Hematopoietic multipotent progenitor cell treated with erythropoietin and hydrocortisone succinate and interleukin-3 and kit ligand, for 15 days (in vitro differentiated cells): ENCODE data around the gene PLA2G2A.
"Not testable (repeated sequence)": the region's sequence is repeated elsewhere in the genome, so short reads cannot be mapped to it uniquely, and the experiment has no call there.

ENCODE experiments used
- DNase-seq: peaks from one replicate; pipeline ENCODE4 v3.0.0-alpha.2; 2015; ENCODE audit warnings: low spot score

Gene PLA2G2A

DNA sequence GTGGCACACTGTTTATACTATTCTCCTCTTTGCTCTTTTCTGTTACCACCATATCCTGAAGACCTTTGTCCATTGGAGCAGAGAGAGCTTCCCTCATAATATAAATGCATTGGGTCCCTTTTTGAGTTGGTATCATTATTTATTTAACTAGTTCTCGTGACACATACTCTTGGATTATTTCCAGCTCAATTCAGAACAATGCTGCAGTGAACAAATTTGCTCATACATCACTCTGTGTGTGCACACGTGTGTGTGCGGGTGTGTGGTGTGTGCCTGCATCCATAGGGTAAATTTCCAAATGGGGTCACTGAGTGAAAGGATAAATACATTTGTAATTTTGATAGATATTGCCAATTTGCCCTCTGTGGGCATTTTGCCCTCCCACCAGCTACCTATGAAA lies 5.8 kb downstream of the PLA2G2A start:
- DNase-seq: no peak

DNA sequence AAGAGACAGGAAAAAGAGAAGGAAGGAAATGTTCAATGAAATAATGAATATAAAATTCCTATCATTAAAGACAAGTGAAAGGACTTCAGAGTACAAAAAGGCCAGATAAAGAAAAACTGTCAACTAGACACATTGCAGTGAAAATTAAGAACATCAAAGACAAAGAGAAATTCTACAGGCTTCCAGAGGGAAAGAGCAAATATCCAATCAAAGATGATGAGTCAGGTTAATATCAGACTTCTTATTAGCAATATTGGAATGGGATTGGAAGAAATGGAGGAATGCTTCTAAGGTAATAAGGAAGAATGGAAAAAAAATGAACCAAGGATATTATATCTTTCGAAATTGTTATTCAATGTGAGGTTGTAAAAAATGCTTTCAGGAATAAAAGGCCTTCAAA lies 7.8 kb downstream of the PLA2G2A start:
- DNase-seq: no peak

DNA sequence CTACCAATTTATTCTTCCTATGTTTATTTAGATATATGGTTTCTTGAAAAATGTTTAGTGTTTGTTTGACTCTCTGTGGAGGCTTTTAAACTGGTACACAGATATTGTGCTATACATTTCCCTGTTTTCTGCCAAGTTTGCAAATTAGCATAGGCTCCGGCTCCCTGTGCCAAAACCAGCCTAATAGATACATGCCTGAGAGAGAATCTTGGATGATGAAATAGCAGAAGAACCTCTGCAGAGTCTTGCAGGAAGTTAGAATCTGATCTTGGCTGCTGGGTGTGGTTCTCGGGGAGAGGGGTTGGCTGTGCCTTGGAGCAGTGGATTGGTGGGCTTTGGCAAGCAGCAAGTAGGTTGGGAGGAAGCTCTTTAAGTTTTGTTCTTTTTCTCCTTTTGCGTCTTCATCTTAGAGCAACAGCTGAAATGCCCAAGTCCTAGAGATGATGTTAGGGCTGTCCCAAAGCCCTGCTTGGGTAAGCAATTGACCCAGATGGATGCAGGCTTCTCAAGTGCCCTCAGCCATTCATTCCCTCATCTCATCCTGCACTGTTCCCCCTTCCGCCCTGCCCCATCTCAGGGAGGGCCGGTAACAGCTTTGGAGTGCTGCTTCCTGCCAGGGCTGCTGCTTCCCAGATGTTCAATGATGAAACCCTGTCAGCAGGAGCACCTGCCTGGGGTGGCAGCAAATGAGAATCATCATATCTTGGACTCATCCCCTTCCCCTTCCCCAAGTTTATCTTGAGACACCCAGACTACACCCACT lies 9.3 kb downstream of the PLA2G2A start:
- no peak for DNase-seq

DNA sequence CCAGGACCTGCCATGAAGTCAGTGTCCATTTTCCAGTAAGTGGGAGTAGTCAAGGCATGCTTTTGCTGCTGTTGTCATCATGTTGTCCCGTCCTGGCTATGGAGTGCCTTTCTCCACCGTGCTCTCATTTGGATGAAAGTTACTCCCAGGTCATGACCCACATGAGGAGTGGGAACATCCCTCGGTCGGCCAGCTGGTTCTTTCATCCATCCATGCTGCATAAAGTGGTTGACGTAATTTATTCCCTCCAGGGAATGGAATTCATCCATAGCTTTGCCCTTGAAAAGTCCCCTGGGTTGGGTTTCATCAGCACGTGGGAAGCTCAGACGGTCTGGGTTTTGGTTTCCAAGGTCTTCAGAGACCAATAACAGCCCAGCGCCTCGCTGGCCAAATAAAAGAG lies 11.6 kb downstream of the PLA2G2A start:
- DNase-seq: no peak

DNA sequence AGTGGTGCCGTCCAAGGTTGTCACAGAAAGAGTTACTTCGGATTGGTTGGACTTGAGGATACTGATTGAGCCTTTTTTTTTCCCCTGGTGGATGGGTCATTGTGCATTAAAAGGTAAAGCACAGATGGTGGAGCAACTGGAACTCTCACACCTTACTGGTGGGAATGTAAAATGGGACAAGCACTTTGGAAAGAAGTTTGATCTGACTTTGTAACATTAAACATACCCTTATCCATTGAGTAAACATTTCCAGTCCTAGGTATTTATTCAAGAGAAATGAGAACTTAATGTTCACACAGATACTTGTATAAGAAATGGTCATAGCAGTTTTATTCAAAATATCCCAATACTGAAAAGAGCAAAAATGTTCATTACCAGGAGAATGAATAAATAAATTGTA lies 14.9 kb downstream of the PLA2G2A start:
- DNase-seq: no peak

DNA sequence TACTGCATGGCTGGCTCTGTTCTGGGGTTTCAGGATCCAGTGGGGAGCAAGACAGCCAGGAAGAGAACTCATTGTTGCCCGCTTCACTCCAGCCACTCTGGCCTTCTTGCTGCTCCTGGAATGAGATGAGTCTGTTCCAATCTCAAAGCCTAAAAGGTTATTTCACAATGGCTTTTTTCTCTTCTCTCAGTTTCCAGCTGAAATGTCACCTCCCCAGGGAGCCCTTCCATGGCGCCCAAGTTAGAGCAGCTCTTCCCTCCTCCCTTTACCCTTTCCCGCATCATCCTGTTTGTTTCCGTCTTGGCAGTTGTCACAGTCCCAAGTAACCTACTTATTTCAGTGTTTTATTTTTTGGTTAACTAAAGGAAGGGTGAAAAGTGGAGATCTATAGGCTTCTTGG lies 15.8 kb downstream of the PLA2G2A start:
- DNase-seq: no peak

DNA sequence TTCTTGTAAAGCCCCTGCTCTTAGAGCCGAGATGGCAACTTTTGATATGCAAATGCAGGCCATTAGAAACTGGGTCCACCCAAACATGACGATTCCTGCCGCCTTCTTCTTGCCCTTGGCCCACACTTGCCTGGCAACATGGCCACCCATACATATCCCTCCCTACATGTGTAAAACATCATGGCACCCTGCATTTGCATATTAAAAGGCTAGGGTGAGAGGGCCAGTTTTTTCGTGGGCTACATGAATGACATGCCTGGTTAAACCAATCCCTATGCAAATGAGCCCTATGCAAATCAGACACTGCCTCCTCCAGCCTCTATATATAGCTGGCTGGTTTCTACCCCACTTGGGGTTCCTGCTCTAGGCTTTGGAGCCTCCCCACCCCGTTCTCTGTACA lies 18.8 kb downstream of the PLA2G2A start:
- no peak for DNase-seq

DNA sequence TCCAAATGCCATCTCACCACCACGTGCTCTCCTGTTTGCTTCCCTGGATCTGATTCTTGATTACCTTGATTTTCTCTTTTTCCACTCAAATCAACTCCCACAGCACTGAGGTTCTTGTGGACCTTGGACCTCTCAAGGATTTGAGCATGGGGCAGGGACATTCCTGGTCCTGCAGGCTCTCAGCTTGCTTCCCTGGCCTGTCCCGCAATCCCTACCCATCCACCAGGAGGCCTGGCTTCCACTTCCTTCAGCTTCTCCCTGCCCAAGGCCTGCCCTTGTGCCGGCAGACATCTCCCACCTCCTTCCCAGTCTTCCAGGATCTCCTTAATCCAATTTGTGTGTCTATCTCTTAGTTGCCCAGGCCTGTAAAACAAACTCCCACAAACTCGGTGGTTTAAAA lies 21.6 kb downstream of the PLA2G2A start:
- DNase-seq: no peak

DNA sequence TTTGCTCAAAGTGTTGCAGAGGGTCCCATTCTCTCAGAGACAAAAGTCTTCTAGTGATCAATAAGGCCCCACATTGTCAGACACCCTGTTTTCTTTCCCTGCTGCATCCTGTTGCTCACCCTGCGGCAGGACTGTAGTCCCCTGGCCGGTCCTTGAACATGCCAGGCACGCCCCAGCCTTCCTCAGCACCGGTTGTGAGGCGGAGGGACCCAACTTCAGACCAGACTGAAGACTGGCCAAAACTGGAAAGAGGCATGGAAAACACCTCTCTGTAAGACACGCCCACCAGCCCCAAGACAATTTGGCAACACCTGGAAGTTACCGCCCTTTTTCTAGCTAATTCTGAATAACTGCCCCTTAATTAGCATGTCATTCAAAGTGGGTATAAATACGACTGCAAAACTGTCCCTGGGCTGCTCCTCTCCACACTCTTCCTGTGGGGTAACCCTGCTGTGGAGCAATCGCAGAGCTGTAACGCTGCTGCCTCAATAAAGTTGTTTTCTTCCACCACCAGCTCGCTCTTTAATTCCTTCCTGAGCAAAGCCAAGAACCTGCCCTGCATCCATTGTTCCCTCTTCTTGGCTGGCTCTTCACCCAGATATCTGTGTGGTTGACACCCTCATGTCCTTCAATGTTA lies 23.8 kb downstream of the PLA2G2A start:
- no peak for DNase-seq

DNA sequence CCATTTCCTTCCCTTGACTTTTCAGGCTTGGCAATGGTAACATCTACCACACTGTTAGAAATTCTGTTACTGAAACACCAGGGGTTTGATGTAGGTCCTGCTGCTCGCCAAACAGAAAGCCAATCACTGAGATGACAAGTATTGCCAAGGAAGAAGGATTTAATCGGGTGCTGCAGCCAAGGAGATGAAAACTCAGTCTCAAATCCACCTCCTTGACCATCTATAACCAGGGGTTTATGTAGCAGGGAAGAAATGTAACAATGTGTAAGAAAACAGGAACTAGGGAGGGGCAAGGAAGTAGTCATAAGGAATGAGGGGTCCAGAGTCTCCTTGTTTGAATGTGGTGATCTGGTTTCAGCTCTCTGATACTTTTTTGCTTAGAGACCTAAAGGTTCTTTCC lies 25.4 kb downstream of the PLA2G2A start:
- DNase-seq: no peak

DNA sequence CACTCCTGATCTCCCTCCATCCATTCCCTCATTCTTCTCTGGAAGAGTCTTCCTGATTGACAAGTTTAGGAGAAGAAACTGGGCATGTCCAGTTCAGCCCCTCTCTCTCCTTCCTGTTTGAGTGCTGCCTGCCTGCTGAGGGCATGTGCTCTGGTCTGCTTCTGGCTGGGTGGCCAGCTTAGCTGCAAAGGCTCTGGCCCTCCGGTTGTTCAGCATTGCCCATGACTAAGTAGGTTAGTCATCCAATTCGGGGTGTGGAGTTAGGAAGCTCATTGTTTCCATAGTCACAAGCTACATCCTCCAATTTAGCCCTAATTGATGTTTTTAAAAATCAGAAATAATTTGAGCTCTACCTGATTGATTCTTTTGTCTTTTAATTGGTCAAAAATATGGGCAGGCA lies 30.4 kb downstream of the PLA2G2A start:
- no peak for DNase-seq

DNA sequence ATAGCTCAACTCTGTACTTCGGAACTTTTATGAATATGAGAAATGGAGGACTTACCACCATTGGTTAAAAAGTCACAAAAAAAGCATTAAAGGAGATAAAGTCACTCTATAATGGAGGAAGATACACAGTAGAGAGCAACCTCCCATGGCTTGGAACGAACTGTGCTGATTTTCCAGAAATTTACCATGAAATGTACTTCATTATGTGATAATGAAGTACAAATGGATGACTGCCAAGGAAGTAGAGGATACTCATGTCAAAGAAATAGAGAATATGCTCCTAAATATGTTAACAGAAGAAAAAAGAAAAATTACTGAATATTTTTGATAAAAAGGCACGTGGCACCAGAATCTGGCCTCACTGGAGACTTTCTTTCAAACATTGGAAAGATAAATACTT lies 32.4 kb downstream of the PLA2G2A start:
- DNase-seq: no peak

DNA sequence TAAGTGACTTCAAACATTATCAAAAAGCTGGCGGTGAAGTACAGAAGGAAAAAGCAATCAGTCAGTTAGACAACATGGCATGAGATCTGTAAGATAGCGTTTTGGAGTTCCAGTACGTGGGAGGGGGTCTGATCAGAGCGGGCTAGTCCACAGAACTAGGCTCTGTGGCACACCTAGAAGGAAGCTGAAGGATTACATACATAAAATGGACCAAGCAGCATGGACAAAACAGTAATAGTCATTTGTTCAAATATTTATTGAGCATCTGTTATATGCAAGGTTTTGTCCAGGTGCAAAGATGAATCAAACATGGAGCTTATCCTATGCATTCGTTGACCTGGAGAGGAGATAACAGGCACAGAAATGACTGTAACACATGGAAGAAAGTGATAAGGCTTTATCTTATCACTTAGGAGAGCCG lies 33.1 kb downstream of the PLA2G2A start:
- DNase-seq: no peak

DNA sequence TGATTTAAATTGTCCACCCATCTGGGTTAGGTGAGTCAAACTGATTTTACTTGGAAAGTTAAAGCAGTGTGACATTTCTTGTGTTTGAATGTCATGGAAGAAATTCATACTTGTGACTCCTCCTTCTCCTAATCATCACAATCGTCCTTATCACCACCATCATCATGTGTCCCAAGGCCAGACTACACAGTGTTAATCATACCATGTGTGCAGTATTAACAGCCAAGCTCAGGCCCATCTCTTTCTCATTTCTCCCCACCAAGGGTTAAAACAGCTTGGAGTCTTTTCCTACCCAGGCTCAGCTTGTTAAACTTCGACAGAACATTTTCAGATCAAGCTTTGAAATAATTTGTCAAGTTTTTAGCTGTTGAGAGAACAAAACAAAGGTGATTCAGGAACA lies 33.5 kb downstream of the PLA2G2A start:
- DNase-seq: no peak

DNA sequence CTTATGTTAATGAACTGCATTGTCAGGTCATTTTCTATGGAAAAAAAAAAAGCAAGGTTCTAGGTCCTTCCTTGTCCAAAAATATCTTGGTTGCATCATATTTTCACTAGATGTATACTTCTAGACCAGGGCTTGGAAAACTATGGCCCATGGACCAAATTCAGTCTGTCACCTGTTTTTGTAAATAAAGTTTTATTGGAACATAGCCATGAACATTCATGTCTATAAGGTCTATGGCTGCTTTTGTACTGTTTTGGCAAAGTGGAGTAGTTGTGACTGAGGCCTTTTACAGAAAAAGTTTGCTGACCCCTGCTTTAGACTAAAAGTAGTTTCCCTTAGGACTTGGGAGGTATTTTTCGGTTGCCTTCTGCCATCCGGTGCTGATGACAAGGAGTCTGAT lies 36.8 kb downstream of the PLA2G2A start:
- no peak for DNase-seq

DNA sequence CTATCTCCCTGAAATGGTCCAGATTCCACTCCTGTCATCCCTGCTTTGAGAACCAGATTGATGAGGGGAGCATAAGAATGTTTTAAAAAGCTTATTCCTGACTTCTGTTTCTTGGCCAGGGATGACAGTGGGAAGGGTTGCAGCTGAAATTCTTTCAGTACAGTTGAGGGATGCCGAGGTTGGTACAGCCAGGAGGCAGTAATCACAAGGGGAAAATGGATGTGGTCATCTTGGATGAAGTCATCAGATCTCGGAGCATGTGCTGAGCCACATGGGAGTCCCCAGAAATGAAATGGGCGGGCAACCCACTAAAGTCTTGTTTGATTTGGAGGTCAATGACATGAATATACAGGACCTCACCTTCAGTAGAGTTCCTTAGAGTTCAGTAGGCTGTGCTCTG lies 37.3 kb downstream of the PLA2G2A start:
- DNase-seq: no peak

DNA sequence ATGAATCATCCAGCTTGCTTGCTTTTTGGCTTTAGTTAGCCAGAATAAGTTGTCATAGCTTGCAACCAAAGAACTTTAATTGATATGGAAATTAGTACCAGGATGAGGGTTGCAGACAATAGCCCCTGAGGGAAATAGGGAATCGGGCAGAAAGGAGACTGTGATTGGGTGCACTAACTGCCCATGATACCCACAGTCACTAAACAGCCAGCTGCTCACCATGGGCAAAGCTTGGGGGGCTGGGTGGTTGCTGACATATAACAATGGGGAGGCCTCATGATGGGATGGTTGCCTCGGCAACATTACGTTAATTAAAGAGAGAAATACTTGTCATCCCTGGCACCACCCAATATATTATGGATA lies 38.2 kb downstream of the PLA2G2A start:
- no peak for DNase-seq

DNA sequence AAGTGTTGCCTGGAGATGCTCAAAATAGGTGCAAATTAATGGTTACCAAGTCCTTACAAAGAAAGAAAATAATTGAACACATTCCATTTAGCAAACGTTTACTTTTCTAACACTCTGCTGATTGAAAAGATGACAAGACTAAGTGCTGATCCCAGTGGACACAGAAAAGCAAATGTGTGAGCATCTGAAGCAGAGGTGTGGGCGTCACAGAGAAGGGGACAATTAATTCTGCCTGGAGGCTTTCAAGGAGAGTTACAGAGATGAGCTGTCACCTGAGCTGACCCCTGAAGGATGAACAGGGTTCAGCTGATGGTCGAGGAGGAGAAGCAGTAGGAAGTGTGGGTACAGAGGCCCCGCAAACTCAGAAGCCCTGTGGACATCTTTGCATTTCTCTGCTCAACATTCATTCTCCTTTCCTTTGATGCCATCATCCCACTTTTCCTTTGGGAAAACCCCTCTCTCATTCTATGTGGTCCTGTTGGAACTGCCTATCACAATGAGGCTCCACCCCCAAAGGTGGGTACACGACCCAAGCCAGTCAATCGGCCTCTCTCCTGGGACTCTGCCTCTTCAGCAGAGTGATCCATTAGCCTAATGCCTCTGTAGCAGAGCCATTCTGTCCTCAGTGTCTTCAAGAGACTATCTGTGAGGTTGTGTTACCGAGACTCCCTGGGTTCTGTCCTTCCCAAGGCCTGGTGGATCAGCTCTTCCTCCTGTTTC lies 38.8 kb downstream of the PLA2G2A start:
- DNase-seq: no peak

DNA sequence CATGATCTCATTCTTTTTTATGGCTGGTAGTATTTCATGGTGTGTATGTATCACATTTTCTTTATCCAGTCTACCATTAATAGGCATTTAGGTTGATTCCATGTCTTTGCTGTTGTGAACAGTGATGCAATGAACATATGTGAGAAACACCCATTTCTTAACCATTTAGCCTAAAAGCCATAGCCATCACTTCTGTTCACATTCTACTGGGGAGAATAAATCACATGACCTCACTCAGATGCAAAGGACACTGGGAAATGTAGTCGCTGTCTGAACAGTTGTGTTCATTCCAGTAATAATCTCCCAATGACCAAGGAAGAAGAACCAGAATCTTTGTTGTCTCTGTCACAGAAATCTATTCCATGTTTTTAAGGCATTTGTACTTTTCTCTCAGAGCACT lies 40.9 kb downstream of the PLA2G2A start:
- no peak for DNase-seq

DNA sequence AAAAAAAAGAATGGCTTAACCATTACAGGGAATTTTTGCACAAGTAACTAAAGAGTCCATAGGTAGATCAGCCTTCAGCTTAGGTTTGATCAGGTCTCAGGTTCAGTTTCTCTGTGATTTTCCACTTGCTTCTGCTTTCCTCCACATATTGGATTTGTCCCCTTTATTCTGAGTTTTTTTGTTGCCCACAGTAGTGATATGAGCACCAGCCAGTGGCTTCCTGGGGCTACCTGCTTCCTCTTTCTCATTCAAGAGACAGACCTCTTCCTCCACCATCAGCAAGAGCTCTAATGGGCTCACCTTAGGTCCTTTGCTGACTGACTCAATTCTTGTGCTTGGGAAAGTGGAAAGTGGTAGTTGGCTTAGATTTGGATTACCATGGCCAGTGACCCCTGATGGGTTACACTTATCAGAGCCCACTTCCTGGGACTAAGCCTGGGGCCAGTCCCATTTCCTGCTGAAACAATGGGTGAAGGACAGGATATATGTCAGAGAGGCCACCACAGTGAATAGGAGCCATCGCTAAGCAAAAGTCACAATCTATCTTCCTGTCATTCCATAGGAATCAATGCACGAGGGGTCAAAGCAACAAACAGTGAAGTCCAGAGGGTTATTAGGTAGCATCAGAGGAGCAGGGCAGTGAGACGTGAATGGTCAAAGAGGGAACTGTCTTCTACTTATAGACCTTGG lies 43.2 kb downstream of the PLA2G2A start:
- DNase-seq: no peak

DNA sequence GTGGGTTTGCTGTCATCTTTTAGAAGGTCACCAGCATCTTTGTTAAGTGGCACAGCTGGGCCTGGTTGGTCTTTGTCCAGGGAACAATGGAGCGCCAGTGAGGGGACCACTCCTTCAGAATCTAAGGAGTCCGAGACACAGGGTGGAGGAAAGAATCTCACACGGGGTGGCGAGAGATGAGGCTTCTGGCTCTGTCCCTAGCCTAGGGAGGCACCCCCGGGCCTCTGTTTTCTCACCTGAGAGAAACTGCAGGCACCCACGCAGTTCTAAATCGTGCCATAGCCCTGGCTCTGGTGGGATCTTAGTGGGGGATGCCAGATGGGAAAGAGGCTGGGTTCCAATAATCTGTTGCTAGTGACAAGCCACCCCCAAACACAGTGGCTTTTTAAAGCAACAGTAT lies 45.1 kb downstream of the PLA2G2A start:
- no peak for DNase-seq

DNA sequence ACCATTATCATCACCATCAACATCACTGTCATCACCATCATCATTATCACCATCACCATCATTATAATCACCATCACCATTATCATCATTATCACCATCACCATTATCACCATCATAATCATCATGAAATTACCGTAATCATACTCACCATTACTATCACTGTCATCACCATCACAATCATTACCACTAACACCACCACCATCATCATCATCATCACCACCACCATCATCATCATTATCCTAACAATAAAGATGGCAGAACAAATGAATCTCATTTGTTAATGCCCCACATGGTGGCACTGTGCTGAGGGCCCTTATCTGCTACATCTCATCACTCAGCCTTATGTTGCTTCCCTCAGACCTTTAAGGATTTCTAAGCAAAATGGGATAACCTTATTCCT lies 46.6 kb downstream of the PLA2G2A start:
- DNase-seq: no peak

DNA sequence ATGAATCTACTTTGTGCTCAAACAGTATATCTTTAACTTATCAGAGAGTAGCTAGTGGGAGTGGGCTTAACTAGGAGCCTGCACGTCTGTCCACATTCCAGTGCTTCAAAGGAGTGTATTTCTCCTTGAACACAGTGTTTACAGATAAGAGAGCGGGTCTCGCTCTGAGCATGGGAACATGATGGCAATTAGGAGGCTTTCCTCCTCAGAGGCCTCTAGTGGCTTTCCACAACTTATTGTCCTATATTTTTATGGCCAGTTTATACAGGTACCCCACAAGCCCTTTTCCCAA lies 52.3 kb downstream of the PLA2G2A start:
- DNase-seq: not testable (repeated sequence)
